ENCODE results near the gene CDAN1. TPM values are rescaled to one million over a fixed set of nuclear protein-coding genes. Genes with fewer than 3 reads are reported as not detected.

CDAN1 gene
- total RNA-seq, 1 experiment from 2014 or later = 15.9 TPM

DNA sequence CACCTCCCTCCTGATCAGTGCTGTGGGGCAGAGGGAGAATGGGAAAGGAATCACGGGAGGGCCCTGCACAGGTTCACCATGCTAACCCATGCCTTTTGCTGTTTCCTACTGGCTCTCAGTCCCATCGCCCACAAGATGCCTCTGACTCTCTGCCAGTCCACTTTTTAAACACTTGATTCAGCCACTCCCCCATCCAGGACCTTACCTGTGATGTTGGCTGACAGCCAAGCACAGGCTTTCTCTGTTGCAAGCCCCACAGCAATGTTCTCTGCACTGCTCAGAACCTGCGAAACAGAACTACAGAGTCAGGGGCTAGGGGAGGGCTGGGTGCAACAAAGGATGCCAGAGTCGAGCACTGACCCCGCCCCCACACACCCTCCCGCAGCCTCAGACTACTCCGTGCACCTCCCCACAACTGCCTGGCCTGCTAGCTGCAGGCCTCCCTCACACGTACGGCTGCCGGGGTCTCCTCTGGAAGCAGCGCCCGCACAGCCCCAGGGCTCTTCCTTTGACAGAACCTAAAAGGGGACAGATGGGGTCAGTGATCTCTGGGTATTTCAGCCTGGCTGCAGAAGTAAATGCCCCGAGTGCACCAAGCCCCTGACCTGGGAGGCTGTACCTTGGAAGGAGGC, 9.1 kb downstream of the CDAN1 start:
- peak; percentile 59 for DNase-seq
- Histone ChIP-seq H3K36me3 (replicated peaks; ENCODE audit: control insufficient read depth, insufficient read depth, low read length) (peaks cover 40% of the 10 kb centered on the region), H3K4me3 (ENCODE audit: insufficient read depth, low read depth, low read length) (no peak overlapping the region), H3K27me3 (ENCODE audit: control insufficient read depth, insufficient read depth, low read length) (no peaks in the 10 kb centered on the region)

DNA sequence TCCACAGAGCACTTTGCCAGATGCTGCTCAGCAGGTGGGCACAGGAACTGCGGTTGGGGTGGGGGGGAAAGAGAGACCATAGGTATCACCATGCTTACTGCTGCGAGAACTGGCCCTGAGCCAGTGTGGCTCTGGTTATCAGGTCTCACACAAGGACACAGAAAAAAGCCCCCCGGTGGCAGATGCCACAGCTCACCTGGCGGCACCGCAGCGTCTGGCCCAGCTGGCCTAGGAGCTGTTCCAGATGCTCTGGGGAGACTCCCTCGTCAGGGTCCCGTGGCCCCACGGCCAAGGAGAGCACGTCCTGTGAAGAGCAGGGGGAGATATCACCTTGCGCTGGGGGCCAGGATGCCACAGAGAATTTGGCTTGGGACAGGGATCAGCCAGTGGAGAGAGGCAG, 10.8 kb downstream of the CDAN1 start:
- Histone ChIP-seq H3K27me3 (ENCODE audit: control insufficient read depth, insufficient read depth, low read length) (no peaks in the 10 kb centered on the region), H3K4me3 (ENCODE audit: insufficient read depth, low read depth, low read length) (no peak overlapping the region), H3K36me3 (replicated peaks; ENCODE audit: control insufficient read depth, insufficient read depth, low read length) (peaks cover 34% of the 10 kb centered on the region)
- peak; percentile 57 for DNase-seq

GRCh38 chr15:42725331-42725903, 11.5 kb downstream of the CDAN1 start:
- peaks cover 30% of the 10 kb centered on the region for H3K36me3 ChIP-seq (replicated peaks; ENCODE audit: control insufficient read depth, insufficient read depth, low read length)
- no peaks in the 10 kb centered on the region for H3K27me3 ChIP-seq (ENCODE audit: control insufficient read depth, insufficient read depth, low read length)
- DNase-seq = no peak

DNA sequence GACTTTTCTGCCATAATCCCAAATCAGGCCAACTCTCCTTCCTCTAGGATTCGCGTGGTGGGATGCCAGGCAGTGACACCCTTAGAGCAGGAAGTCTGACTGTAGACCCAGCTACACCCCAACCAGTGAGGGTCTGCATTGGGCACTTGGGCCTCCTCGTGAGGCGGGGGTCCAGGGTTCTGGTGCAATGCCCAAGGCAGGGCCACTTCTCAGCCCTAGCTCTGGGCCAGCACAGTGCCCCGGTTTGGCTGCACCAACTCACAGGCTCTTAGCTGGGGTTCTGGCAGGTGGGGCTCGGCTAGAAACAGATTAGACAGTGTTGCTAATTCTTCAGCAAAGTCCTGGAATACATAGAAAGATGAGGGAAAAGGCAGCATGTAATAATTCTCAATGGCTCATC, 12.7 kb downstream of the CDAN1 start:
- peaks cover 26% of the 10 kb centered on the region for H3K36me3 ChIP-seq (replicated peaks; ENCODE audit: control insufficient read depth, insufficient read depth, low read length)
- H3K27me3 ChIP-seq (ENCODE audit: control insufficient read depth, insufficient read depth, low read length) = no peaks in the 10 kb centered on the region
- DNase-seq = no peak

More at GRCh38 chr15:42725331-42725903, 11.5 kb downstream of the CDAN1 start:
- no peak overlapping the region for H3K4me3 ChIP-seq (ENCODE audit: insufficient read depth, low read depth, low read length)

DNA sequence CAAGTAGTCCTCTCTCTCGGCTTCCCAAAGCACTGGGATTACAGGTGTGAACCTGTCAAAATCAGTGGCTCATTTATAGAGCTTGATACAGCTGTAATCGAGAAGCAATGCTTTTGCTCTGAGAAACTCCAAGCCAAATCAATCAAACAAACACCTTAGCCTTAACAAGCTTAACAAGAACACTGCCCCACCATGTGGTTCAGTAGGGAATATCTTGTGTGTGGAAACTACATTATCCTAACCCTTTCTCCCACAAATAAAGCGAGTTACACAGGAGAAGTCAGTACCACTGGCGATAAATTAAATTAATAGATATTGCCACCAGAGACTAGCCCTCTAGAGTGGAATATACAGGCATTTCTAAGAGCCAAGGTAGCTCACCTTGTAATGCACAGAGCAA, 13.9 kb downstream of the CDAN1 start:
- Histone ChIP-seq H3K4me3 (ENCODE audit: insufficient read depth, low read depth, low read length) (no peak overlapping the region), H3K36me3 (replicated peaks; ENCODE audit: control insufficient read depth, insufficient read depth, low read length) (peaks cover 26% of the 10 kb centered on the region), H3K27me3 (ENCODE audit: control insufficient read depth, insufficient read depth, low read length) (no peaks in the 10 kb centered on the region)
- DNase-seq = no peak

More for the DNA sequence above, 12.7 kb downstream of the CDAN1 start:
- no peak overlapping the region for H3K4me3 ChIP-seq (ENCODE audit: insufficient read depth, low read depth, low read length)

GRCh38 chr15:42721916-42722315, 15.0 kb downstream of the CDAN1 start:
- Histone ChIP-seq H3K36me3 (replicated peaks; ENCODE audit: control insufficient read depth, insufficient read depth, low read length) (peaks cover 21% of the 10 kb centered on the region), H3K4me3 (ENCODE audit: insufficient read depth, low read depth, low read length) (no peak overlapping the region), H3K27me3 (ENCODE audit: control insufficient read depth, insufficient read depth, low read length) (no peaks in the 10 kb centered on the region)
- no peak for DNase-seq

GRCh38 chr15:42721016-42721415, 15.9 kb downstream of the CDAN1 start:
- H3K4me3 ChIP-seq (ENCODE audit: insufficient read depth, low read depth, low read length) = no peak overlapping the region
- no peaks in the 10 kb centered on the region for H3K27me3 ChIP-seq (ENCODE audit: control insufficient read depth, insufficient read depth, low read length)
- peaks cover 17% of the 10 kb centered on the region for H3K36me3 ChIP-seq (replicated peaks; ENCODE audit: control insufficient read depth, insufficient read depth, low read length)
- DNase-seq = no peak

- Histone ChIP-seq H3K36me3 (replicated peaks; ENCODE audit: control insufficient read depth, insufficient read depth, low read length) (peaks cover 11% of the 10 kb centered on the region), H3K27me3 (ENCODE audit: control insufficient read depth, insufficient read depth, low read length) (no peaks in the 10 kb centered on the region), H3K4me3 (ENCODE audit: insufficient read depth, low read depth, low read length) (no peak overlapping the region)
- DNase-seq = no peak
Measured at GRCh38 chr15:42720071-42720470, 16.9 kb downstream of the CDAN1 start.

DNA sequence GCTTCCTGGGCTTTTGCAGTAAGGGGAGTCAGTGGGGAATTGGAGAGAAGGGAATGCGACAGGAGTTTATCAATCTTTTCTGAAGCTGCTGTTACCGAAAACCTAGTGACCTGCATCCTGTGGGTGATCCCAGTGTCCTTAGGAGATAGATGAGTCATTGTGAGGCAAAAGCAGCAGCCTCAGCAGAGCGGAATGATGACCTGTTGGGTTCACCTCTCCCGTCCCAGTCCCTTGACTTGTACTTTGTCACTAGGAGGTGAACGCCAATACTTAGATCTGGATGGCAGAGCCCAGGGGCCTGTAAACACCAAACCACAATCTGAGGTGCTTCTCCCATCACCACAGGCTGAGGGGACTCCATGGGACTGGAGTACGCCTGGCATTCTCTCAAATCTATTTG, 17.9 kb downstream of the CDAN1 start:
- Histone ChIP-seq H3K4me3 (ENCODE audit: insufficient read depth, low read depth, low read length) (no peak overlapping the region), H3K36me3 (replicated peaks; ENCODE audit: control insufficient read depth, insufficient read depth, low read length) (peaks cover under 1% of the 10 kb centered on the region), H3K27me3 (ENCODE audit: control insufficient read depth, insufficient read depth, low read length) (no peaks in the 10 kb centered on the region)
- DNase-seq = no peak

DNA sequence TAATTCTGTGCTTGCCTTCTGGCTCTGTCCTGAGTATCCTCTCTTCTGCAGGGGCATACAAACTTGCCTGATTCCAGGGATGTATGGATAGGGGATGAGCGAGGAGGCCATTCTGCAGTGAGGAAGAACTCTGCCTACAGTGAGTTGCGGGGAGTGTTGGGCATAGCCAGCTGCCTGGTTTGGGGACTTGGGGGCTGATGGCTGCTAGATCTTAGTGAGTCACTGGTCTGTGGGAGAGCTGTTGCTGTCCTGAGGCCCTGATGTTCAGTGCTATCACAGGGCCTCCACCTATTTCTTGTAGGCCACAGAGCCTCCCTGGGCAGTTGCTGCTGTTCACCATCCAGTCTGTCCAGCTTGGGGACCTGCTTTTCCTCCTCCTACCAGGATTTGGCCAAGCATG, 20.3 kb downstream of the CDAN1 start:
- Histone ChIP-seq H3K4me3 (ENCODE audit: insufficient read depth, low read depth, low read length) (no peak overlapping the region), H3K36me3 (replicated peaks; ENCODE audit: control insufficient read depth, insufficient read depth, low read length) (no peaks in the 10 kb centered on the region; the same call in 1 of the 2 replicates), H3K27me3 (ENCODE audit: control insufficient read depth, insufficient read depth, low read length) (no peaks in the 10 kb centered on the region)
- no peak for DNase-seq

DNA sequence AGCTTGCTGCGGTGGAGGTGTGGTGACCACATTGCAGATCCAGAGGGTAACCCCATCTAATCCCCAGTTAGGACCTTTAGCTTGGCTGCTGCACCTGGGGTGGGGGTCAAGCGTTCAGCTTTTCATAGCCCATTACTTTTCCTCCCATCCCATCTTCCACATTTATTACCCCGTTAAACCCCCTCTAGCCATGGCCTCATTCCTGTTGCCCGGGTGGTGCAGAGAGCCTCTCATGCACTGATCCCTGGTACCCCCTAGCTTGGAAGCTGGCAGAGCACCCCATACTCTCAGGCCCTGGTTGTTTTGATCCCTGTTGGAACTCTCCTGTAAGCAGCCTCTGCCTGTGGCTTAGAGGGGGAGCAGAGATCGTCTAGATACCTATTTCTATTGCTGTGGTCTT, 20.8 kb downstream of the CDAN1 start:
- Histone ChIP-seq H3K4me3 (ENCODE audit: insufficient read depth, low read depth, low read length) (no peak overlapping the region), H3K36me3 (replicated peaks; ENCODE audit: control insufficient read depth, insufficient read depth, low read length) (no peaks in the 10 kb centered on the region; the same call in 1 of the 2 replicates), H3K27me3 (ENCODE audit: control insufficient read depth, insufficient read depth, low read length) (no peaks in the 10 kb centered on the region)
- DNase-seq = no peak

DNA sequence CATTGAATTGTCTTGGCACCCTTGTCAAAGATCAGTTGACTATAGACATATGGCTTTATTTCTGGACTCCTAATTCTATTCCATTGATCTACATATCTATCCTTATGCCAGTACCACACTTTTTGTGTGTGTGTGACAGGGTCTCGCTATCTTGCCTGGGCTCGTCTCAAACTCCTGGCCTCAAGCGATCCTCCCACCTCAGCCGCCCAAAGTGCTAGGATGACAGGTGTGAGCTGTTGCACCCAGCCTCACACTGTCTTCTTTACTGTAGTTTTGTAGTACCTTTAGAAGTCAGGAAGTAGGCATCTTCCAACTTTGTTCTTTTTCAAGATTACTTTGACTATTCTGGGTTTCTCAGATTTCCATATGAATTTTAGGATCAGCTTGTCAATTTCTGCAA, 24.3 kb downstream of the CDAN1 start:
- no peak overlapping the region for H3K4me3 ChIP-seq (ENCODE audit: insufficient read depth, low read depth, low read length)
- H3K36me3 ChIP-seq (replicated peaks; ENCODE audit: control insufficient read depth, insufficient read depth, low read length) = no peaks in the 10 kb centered on the region
- H3K27me3 ChIP-seq (ENCODE audit: control insufficient read depth, insufficient read depth, low read length) = no peaks in the 10 kb centered on the region
- no peak for DNase-seq

DNA sequence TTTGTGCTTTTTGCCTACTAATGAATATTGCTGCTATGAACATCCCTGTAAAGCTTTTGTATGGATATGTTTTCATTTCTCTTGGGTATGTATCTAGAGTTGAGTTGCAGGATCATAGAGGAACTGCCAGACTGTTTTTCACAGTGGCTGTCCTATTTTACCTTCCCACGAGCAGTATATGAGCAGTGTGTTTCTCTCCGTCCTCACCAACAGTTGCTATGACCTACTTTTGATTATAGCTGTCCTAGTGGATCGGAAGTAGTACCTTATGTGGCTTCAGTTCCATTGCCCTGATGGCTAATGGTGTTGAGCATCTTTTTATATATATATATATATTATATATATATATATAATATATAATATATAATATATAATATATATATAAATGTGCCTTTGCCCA, 25.2 kb downstream of the CDAN1 start:
- Histone ChIP-seq H3K4me3 (ENCODE audit: insufficient read depth, low read depth, low read length) (no peak overlapping the region), H3K36me3 (replicated peaks; ENCODE audit: control insufficient read depth, insufficient read depth, low read length) (no peaks in the 10 kb centered on the region), H3K27me3 (ENCODE audit: control insufficient read depth, insufficient read depth, low read length) (no peaks in the 10 kb centered on the region)
- no peak for DNase-seq

GRCh38 chr15:42710662-42711061, 26.3 kb downstream of the CDAN1 start:
- DNase-seq = no peak
- Histone ChIP-seq H3K4me3 (ENCODE audit: insufficient read depth, low read depth, low read length) (no peak overlapping the region), H3K36me3 (replicated peaks; ENCODE audit: control insufficient read depth, insufficient read depth, low read length) (no peaks in the 10 kb centered on the region), H3K27me3 (ENCODE audit: control insufficient read depth, insufficient read depth, low read length) (no peaks in the 10 kb centered on the region)

GRCh38 chr15:42707873-42708544, 28.9 kb downstream of the CDAN1 start:
- H3K27me3 ChIP-seq (ENCODE audit: control insufficient read depth, insufficient read depth, low read length) = no peaks in the 10 kb centered on the region

More at GRCh38 chr15:42707873-42708544, 28.9 kb downstream of the CDAN1 start:
- no peak for DNase-seq
- H3K36me3 ChIP-seq (replicated peaks; ENCODE audit: control insufficient read depth, insufficient read depth, low read length) = no peaks in the 10 kb centered on the region
- H3K4me3 ChIP-seq (ENCODE audit: insufficient read depth, low read depth, low read length) = no peak overlapping the region

Data from H7 (cell line).